Fibroblast of mammary gland (primary cell): ENCODE data around the gene ZNF44.

ENCODE experiments used
- DNase-seq: peaks from one replicate; pipeline ENCODE4 v3.0.0-alpha.2; 2010; ENCODE audit warnings: low read depth
- H3K4me3 ChIP-seq: 2 replicates; pipeline ENCODE4 v1.5.1; 2011; ENCODE audit warnings: low read depth, mild to moderate bottlenecking, low read length, moderate library complexity; ENCODE audit not compliant: control insufficient read depth
- TF ChIP-seq, protein P1 (sequence below): conservative IDR thresholded peaks from 2 replicates; pipeline ENCODE4 v1.5.1; 2011; ENCODE audit warnings: low read depth, low read length, inconsistent platforms; ENCODE audit not compliant: control insufficient read depth, insufficient read depth

ZNF44 gene

DNA sequence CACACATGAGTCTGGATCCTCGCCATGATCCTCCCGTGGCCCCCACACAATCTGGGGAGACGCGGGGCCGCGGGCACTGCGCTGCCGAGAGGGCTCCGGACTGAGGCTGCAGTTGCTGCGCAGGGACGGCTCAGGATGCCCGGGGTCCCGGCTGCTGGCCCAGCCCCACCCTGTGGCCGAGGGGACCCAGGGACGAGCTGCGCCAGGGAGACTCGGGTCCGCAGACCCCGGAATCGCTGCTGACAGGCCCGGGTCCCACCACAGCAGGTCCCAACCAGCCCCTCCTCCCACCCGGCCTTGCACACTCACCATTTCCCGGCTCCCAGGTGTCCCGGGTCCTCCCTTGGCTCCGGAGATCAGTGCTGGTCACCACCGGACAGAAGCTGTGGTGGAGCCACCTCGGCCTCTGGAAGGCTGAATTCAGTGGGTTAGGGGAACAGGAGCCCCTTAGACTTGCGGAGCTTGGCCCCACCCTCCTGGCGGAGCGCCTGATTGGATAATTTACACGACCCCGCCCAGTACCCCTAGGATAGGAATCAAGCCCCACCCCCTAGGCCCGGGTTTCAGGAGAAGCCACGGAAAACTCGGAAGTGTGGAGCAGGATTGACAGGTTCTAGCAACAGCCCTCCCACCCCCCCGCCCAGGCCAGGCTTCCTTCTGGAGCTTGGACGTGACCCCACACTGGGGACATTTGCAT lies 57.4 kb downstream of the ZNF44 start:
- DNase-seq: no peak
- TF ChIP-seq, protein P1, sequence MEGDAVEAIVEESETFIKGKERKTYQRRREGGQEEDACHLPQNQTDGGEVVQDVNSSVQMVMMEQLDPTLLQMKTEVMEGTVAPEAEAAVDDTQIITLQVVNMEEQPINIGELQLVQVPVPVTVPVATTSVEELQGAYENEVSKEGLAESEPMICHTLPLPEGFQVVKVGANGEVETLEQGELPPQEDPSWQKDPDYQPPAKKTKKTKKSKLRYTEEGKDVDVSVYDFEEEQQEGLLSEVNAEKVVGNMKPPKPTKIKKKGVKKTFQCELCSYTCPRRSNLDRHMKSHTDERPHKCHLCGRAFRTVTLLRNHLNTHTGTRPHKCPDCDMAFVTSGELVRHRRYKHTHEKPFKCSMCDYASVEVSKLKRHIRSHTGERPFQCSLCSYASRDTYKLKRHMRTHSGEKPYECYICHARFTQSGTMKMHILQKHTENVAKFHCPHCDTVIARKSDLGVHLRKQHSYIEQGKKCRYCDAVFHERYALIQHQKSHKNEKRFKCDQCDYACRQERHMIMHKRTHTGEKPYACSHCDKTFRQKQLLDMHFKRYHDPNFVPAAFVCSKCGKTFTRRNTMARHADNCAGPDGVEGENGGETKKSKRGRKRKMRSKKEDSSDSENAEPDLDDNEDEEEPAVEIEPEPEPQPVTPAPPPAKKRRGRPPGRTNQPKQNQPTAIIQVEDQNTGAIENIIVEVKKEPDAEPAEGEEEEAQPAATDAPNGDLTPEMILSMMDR: no peak
- no peak overlapping the region for H3K4me3 ChIP-seq

- TF ChIP-seq, protein P1: no peak
- no peak for DNase-seq
- no peak overlapping the region for H3K4me3 ChIP-seq
Observed at GRCh38 chr19:12232961-12233360, 61.7 kb downstream of the ZNF44 start.

- no peak overlapping the region for H3K4me3 ChIP-seq
- DNase-seq: peak; percentile 13
- TF ChIP-seq, protein P1: no peak
Observed at GRCh38 chr19:12230751-12231733, 63.6 kb downstream of the ZNF44 start.

- no peak for DNase-seq
- no peak overlapping the region for H3K4me3 ChIP-seq
- TF ChIP-seq, protein P1: no peak
Observed at GRCh38 chr19:12229990-12230389, 64.7 kb downstream of the ZNF44 start.

DNA sequence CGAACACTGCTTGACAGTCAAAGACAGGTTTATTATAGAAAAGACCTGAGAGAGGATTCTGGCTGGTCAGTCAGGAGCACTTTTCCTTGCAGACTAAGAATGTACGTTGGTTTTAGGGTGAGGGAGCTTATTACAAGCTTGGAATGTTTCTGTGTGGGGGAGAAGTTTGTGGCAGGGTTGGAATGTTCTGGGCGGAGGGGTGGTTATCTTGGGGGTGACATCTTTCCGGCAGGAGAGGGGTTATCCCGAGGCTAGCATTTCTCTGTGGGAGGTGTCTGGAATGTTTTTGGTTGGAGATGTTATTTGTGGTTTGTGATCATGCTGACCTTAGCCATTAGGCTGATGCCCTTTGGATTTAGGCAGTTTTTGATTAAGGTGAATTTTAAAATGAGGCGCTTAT lies 70.0 kb downstream of the ZNF44 start:
- TF ChIP-seq, protein P1: no peak
- H3K4me3 ChIP-seq: no peak overlapping the region
- DNase-seq: no peak

DNA sequence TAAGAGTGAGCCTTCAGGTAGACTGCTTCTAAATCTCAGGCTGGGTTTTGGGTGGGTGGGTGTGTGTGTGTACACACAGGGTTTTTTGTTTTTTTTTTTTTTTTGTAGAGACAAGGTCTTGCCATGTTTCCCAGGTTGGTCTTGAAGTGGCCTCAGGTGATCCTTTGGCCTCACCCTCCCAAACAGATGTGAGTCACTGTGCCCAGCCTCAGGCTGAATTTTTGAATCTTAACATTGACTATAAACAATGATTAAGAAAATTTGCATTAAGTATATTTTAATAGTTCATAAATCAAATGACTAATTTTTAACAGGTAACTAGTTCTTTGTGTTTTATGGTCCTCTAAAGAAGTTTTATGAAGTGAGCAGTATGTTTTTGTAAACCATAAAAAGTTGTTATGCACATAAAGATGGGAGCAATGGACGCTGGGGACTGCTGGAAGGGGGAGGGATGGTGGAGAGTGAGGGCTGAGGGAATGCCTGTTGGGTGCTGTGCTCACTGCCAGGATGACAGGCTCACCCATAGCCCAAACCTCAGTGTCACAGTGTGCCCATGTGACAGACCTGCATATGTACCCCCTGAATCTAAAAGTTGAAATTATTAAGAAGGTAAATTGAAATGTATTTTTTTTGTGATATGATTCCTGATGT lies 71.6 kb downstream of the ZNF44 start:
- TF ChIP-seq, protein P1: no peak
- H3K4me3 ChIP-seq: no peak overlapping the region
- no peak for DNase-seq
